Germinal center (tissue), 1 donor: ENCODE results near the gene ZNF25.
"Not testable (repeated sequence)": the region's sequence is repeated elsewhere in the genome, so short reads cannot be mapped to it uniquely, and the experiment has no call there.

Source experiments
- DNase-seq: peaks from one replicate; pipeline ENCODE4 v3.0.0; 2012; ENCODE audit warnings: mixed read lengths, low spot score

ZNF25 gene

GRCh38 chr10:37947526-37947925, 28.9 kb downstream of the ZNF25 start:
- no peak for DNase-seq

GRCh38 chr10:37937864-37938263, 38.6 kb downstream of the ZNF25 start:
- no peak for DNase-seq

- DNase-seq = no peak
These were observed 41.7 kb downstream of the ZNF25 start for GRCh38 chr10:37934791-37935190.

GRCh38 chr10:37930423-37930822, 46.0 kb downstream of the ZNF25 start:
- DNase-seq = no peak

GRCh38 chr10:37908165-37908564, 68.3 kb downstream of the ZNF25 start:
- not testable (repeated sequence) for DNase-seq

- DNase-seq = no peak
These were observed 70.1 kb downstream of the ZNF25 start for GRCh38 chr10:37906382-37906781.
